Ovary (tissue), 9 donors: ENCODE measurements around the gene ADAMTS2. TPM values are rescaled to one million over a fixed set of nuclear protein-coding genes. Genes with fewer than 3 reads are reported as not detected.

Experiments
- DNase-seq, 5 donors: peaks; one replicate each; pipeline ENCODE4 v3.0.0-alpha.2; 2019 to 2020
- H3K27ac ChIP-seq, 2 donors: fragments of 200-600 bp; one replicate each; pipeline versions ENCODE4 v1.5.1 to v1.8.0; 2019 to 2022
- H3K27me3 ChIP-seq: fragments of 200-600 bp; one replicate; pipeline ENCODE4 v1.8.0; 2022
- H3K36me3 ChIP-seq: fragments of 200-600 bp; sonication (generic); one replicate; pipeline ENCODE4 v1.5.1; 2019
- H3K4me1 ChIP-seq: one replicate; pipeline ENCODE4 v1.8.1; 2013; ENCODE audit warnings: mild to moderate bottlenecking, moderate library complexity; ENCODE audit not compliant: insufficient read depth
- H3K4me3 ChIP-seq: fragments of 200-600 bp; sonication (generic); one replicate; pipeline ENCODE4 v1.5.1; 2017
- H3K9me3 ChIP-seq, 2 donors: fragments of 200-600 bp in 1 of 2; sonication (generic) in 1 of 2; one replicate each; pipeline versions ENCODE4 v1.5.1 to v1.8.1; 2013 to 2019; ENCODE audit warnings: mild to moderate bottlenecking in 1 of 2, moderate library complexity in 1 of 2
- CTCF ChIP-seq, 3 donors: fragments of 450-650 bp in 2 of 3; fragments of 200-600 bp in 1 of 3; IDR thresholded peaks; one replicate each; pipeline versions ENCODE4 v1.5.1 to v1.8.0; 2016 to 2022; ENCODE audit warnings: antibody characterized with exemption in 3 of 3, mild to moderate bottlenecking in 1 of 3
- EP300 ChIP-seq: sonication (generic); formaldehyde crosslinking; IDR thresholded peaks from one replicate; pipeline ENCODE4 v1.6.1; 2017; ENCODE audit warnings: antibody characterized with exemption
- POLR2A ChIP-seq: fragments of 450-650 bp; IDR thresholded peaks from one replicate; pipeline ENCODE4 v1.6.1; 2017; ENCODE audit warnings: antibody characterized with exemption, mild to moderate bottlenecking, moderate library complexity
- WGBS, 3 donors: extraction: QIAGEN DNeasy Blood & Tissue Kit in 1 of 3; methylation state at CpG; one replicate each; pipeline versions ENCODE4 v1.1.5 to v1.1.7; 2013 to 2017; 5-methylcytosine and 5-hydroxymethylcytosine counted together
- intact Hi-C, 4 donors: fragments of 100-400 bp; cut with DNase I; formaldehyde crosslinking; loops; one replicate each; pipeline versions ENCODE4 v1.11.0 to v1.15.1; 2022 to 2023
- polyA plus RNA-seq, 2 donors: library from polyadenylated mRNA; stranded (reverse); fragments of 200-250 nt in 1 of 2; fragments of 350-450 nt in 1 of 2; fragmentation: Illumina TruSeq in 1 of 2; extraction: RNeasy Lipid Tissue Mini Kit (QIAGEN cat#74804) in 1 of 2; gene quantifications; one replicate each; pipeline ENCODE4 v1.2.3, GENCODE V29; 2013 to 2014
- total RNA-seq, 7 donors: library from RNA; depleted of rRNA in 2 of 7; stranded (reverse); fragments of >200 nt in 2 of 7; fragmentation: NEBNext Ultra II Directional in 3 of 7; extraction: Animal tissue kit (Norgen Biotek cat#: 25700) in 3 of 7; gene quantifications; one replicate each; pipeline versions ENCODE4 v1.1.0 to v1.2.4, GENCODE V29; 2016 to 2023
- donor health status: DM: no; HTN: no; CAD: no; lungs with moderate emphysema.
- donor health status: DM: no; HTN: no; CAD: no.
- donor health status: Bipolar disorder and iron deficiency.
- donor health status: DM: yes; HTN: yes; CAD: no.
- donor health status: DM: no; HTN: no; CAD: no.
- donor health status: DM: yes; HTN: yes; CAD: no.

The ADAMTS2 gene
- total and polyA plus RNA-seq, 9 donors: 7.9 to 31.8 (median 11.5) TPM

GRCh38 chr5:179183481-179183880 is 161.8 kb downstream of the ADAMTS2 start:
- Histone ChIP-seq H3K36me3 (no peaks in the 10 kb centered on the region), H3K27ac (no peak overlapping the region), H3K4me1 (peaks cover 5% of the 10 kb centered on the region), H3K4me3 (no peak overlapping the region), H3K27me3 (no peaks in the 10 kb centered on the region), H3K9me3 (no peaks in the 10 kb centered on the region)
- intact Hi-C loops: no loop called here
- DNase-seq: no peak
- TF ChIP-seq CTCF (IDR thresholded peaks at IDR 0.05) (no peak), POLR2A (no peak), EP300 (no peak)

- intact Hi-C loops: no loop called here
- TF ChIP-seq EP300 (no peak), CTCF (IDR thresholded peaks at IDR 0.05) (no peak), POLR2A (no peak)
- no peaks in the 10 kb centered on the region for H3K9me3 ChIP-seq
- DNase-seq: no peak
- no peak overlapping the region for H3K4me3 ChIP-seq
- H3K27ac ChIP-seq: no peak overlapping the region
- no peaks in the 10 kb centered on the region for H3K4me1 ChIP-seq
- no peaks in the 10 kb centered on the region for H3K27me3 ChIP-seq
- no peaks in the 10 kb centered on the region for H3K36me3 ChIP-seq
- 95 to 97% (median 96%) methylated on average over 13 of the region's 13 CpGs for WGBS, 3 donors
These were observed 162.7 kb downstream of the ADAMTS2 start for GRCh38 chr5:179182601-179183000.

GRCh38 chr5:179181988-179182387 is 163.3 kb downstream of the ADAMTS2 start:
- no peak for TF ChIP-seq POLR2A
- no peak for TF ChIP-seq EP300
- no peak for TF ChIP-seq CTCF (IDR thresholded peaks at IDR 0.05)
- Histone ChIP-seq H3K4me3 (no peak overlapping the region), H3K4me1 (no peaks in the 10 kb centered on the region), H3K9me3 (no peaks in the 10 kb centered on the region), H3K36me3 (no peaks in the 10 kb centered on the region), H3K27me3 (no peaks in the 10 kb centered on the region), H3K27ac (no peak overlapping the region)
- intact Hi-C loops: no loop called here
- no peak for DNase-seq
- WGBS, 3 donors: 80 to 84% (median 84%) methylated on average over 8 to 9 of the region's 9 CpGs

GRCh38 chr5:179180921-179181645 is 164.2 kb downstream of the ADAMTS2 start:
- Histone ChIP-seq H3K27me3 (no peaks in the 10 kb centered on the region), H3K9me3 (no peaks in the 10 kb centered on the region), H3K27ac (no peak overlapping the region), H3K4me3 (no peak overlapping the region), H3K36me3 (no peaks in the 10 kb centered on the region), H3K4me1 (no peaks in the 10 kb centered on the region)
- intact Hi-C loops: no loop called here
- 92 to 97% (median 96%) methylated on average over 16 of the region's 16 CpGs for WGBS, 3 donors
- no peak for TF ChIP-seq EP300
- no peak for TF ChIP-seq POLR2A
- TF ChIP-seq CTCF (IDR thresholded peaks at IDR 0.05): no peak
- DNase-seq: no peak
